ENCODE measurements around the gene OR2A12.
"Not testable (repeated sequence)": the region's sequence is repeated elsewhere in the genome, so short reads cannot be mapped to it uniquely, and the experiment has no call there.

OR2A12 gene

GRCh38 chr7:144048648-144049047, 37.4 kb upstream of the OR2A12 start, which contains the start of gene OR2A5:
Gene OR2A5 (plus strand): TSS chr7:144048948. CDS start chr7:144050402, 1,454 bp downstream.
- Histone ChIP-seq H3K9me3 (ENCODE audit: severe bottlenecking) (no peaks in the 10 kb centered on the region), H3K4me1 (ENCODE audit: insufficient read depth, poor library complexity, severe bottlenecking) (no peaks in the 10 kb centered on the region), H3K36me3 (ENCODE audit: low read depth) (no peaks in the 10 kb centered on the region), H3K27me3 (ENCODE audit: insufficient read depth, poor library complexity, severe bottlenecking) (peaks cover 4% of the 10 kb centered on the region), H3K27ac (ENCODE audit: poor library complexity, severe bottlenecking) (no peak within 1 kb of the TSS), H3K4me3 (ENCODE audit: severe bottlenecking) (no peak within 1 kb of the TSS)
- DNase-seq (ENCODE audit: low spot score) (no peak), ATAC-seq (ENCODE audit: low read depth) (no peak)
- TF ChIP-seq CTCF (IDR thresholded peaks at IDR 0.05; ENCODE audit: poor library complexity, severe bottlenecking) = no peak

- H3K9me3 ChIP-seq (ENCODE audit: severe bottlenecking) = no peaks in the 10 kb centered on the region
- H3K27ac ChIP-seq (ENCODE audit: poor library complexity, severe bottlenecking) = no peak overlapping the region
- no peaks in the 10 kb centered on the region for H3K4me1 ChIP-seq (ENCODE audit: insufficient read depth, poor library complexity, severe bottlenecking)
- H3K4me3 ChIP-seq (ENCODE audit: severe bottlenecking) = no peak overlapping the region
- no peaks in the 10 kb centered on the region for H3K36me3 ChIP-seq (ENCODE audit: low read depth)
- TF ChIP-seq CTCF (IDR thresholded peaks at IDR 0.05; ENCODE audit: poor library complexity, severe bottlenecking) = no peak
- no peak for ATAC-seq (ENCODE audit: low read depth)
- DNase-seq (ENCODE audit: low spot score) = no peak
- peaks cover 4% of the 10 kb centered on the region for H3K27me3 ChIP-seq (ENCODE audit: insufficient read depth, poor library complexity, severe bottlenecking)
Measured at GRCh38 chr7:144049491-144049890, 36.6 kb upstream of the OR2A12 start.

- Histone ChIP-seq H3K4me3 (ENCODE audit: severe bottlenecking) (no peak overlapping the region), H3K27ac (ENCODE audit: poor library complexity, severe bottlenecking) (no peak overlapping the region), H3K36me3 (ENCODE audit: low read depth) (no peaks in the 10 kb centered on the region), H3K4me1 (ENCODE audit: insufficient read depth, poor library complexity, severe bottlenecking) (no peaks in the 10 kb centered on the region), H3K9me3 (ENCODE audit: severe bottlenecking) (no peaks in the 10 kb centered on the region), H3K27me3 (ENCODE audit: insufficient read depth, poor library complexity, severe bottlenecking) (peaks cover 4% of the 10 kb centered on the region)
- no peak for DNase-seq (ENCODE audit: low spot score)
- TF ChIP-seq CTCF (IDR thresholded peaks at IDR 0.05; ENCODE audit: poor library complexity, severe bottlenecking) = no peak
- no peak for ATAC-seq (ENCODE audit: low read depth)
Measured at GRCh38 chr7:144050093-144050492, 36.0 kb upstream of the OR2A12 start.

- not testable (repeated sequence) for H3K27me3 ChIP-seq (ENCODE audit: insufficient read depth, poor library complexity, severe bottlenecking); DNase-seq (ENCODE audit: low spot score); H3K9me3 ChIP-seq (ENCODE audit: severe bottlenecking); H3K36me3 ChIP-seq (ENCODE audit: low read depth); H3K27ac ChIP-seq (ENCODE audit: poor library complexity, severe bottlenecking); ATAC-seq (ENCODE audit: low read depth); H3K4me1 ChIP-seq (ENCODE audit: insufficient read depth, poor library complexity, severe bottlenecking); H3K4me3 ChIP-seq (ENCODE audit: severe bottlenecking)
Measured at GRCh38 chr7:144050884-144051283, 35.2 kb upstream of the OR2A12 start.

- Histone ChIP-seq H3K4me3 (ENCODE audit: severe bottlenecking) (no peak overlapping the region), H3K36me3 (ENCODE audit: low read depth) (no peaks in the 10 kb centered on the region), H3K9me3 (ENCODE audit: severe bottlenecking) (no peaks in the 10 kb centered on the region), H3K27me3 (ENCODE audit: insufficient read depth, poor library complexity, severe bottlenecking) (no peaks in the 10 kb centered on the region), H3K27ac (ENCODE audit: poor library complexity, severe bottlenecking) (no peak overlapping the region), H3K4me1 (ENCODE audit: insufficient read depth, poor library complexity, severe bottlenecking) (no peaks in the 10 kb centered on the region)
- TF ChIP-seq CTCF (IDR thresholded peaks at IDR 0.05; ENCODE audit: poor library complexity, severe bottlenecking) = no peak
- DNase-seq (ENCODE audit: low spot score) (no peak), ATAC-seq (ENCODE audit: low read depth) (peak; percentile 77; the same call in 2 of the 3 replicates)
Measured at GRCh38 chr7:144057954-144058353, 28.1 kb upstream of the OR2A12 start.

Measured in RWPE2 (cell line).